Islet of Langerhans (tissue), 1 donor: Measurements from ENCODE around the gene IGSF9.
A peak's percentile ranks its signal among the peaks of the same experiment; 100 is the strongest.

Experiments used
- FAIRE-seq: peaks from one replicate; lab custom pipeline; 2011; peaks lifted over from hg19 to GRCh38; lab: Jason Lieb, UNC

IGSF9 gene

GRCh38 chr1:159896546-159896930 lies 48.9 kb downstream of the IGSF9 start:
- FAIRE-seq, result no peak

- no peak for FAIRE-seq
Measured at GRCh38 chr1:159895836-159896545, 49.4 kb downstream of the IGSF9 start.

DNA sequence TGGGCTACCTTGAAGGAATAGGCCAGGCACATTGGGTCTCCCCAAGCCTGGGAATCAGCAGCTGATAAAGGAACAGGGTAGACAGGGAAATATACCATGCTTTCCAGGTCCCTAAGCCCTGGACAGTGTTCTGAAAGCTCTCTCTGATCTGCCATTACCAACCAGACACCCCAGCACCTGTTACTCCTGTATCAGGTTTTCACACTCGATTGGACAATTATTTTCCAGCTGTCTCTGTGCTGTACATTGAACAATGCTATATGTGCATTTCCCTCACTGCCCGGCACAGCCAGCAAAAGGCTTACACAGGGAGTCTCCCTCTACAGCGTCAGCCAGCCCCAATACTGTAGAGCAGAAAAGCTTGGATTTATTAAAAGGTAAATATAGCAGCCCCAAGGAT lies 50.1 kb downstream of the IGSF9 start:
- FAIRE-seq, result no peak

DNA sequence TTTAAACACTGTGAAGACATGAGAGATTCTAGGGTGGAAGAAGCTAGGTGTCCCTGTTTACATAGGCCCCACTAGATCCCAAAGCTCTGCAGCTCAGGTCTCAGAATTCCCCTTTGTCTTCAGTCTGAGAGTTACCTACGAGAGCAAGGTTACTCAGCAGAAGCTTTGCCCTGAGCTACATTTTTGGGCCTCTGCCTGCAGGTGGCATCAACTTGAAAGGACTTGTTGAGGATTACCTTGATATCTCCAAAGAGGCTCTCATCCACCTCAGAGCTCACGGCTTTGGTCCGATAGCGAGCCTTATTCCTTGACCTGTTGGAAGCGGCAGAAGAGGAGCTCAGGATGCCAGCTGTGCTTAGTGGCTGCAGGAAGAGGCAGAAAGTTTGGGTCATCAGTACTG lies 52.5 kb downstream of the IGSF9 start:
- FAIRE-seq, result no peak

- FAIRE-seq, result peak; percentile 36
Measured at GRCh38 chr1:159891275-159892157, 53.9 kb downstream of the IGSF9 start.

GRCh38 chr1:159890390-159890789 lies 55.0 kb downstream of the IGSF9 start:
- no peak for FAIRE-seq

- no peak for FAIRE-seq
Measured at GRCh38 chr1:159889821-159890252, 55.6 kb downstream of the IGSF9 start.

DNA sequence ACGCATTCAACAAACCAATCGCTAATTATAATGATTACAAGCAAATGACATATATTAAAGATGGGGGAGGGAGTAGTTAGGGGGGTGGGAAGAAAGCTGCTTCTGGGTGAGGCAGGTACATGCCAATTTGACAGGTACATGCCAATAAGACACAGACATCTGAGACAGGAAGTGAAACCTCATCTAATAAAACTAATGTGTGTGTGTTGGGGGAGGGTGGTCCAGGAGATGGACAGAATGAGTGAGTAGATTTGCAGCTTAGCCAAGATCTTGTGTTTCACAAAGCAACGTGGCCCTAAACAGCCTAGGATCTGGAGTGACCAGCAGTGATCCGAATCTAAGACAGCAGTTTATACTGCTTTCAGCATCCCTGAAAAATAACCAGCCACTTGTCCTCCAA lies 56.2 kb downstream of the IGSF9 start:
- no peak for FAIRE-seq

DNA sequence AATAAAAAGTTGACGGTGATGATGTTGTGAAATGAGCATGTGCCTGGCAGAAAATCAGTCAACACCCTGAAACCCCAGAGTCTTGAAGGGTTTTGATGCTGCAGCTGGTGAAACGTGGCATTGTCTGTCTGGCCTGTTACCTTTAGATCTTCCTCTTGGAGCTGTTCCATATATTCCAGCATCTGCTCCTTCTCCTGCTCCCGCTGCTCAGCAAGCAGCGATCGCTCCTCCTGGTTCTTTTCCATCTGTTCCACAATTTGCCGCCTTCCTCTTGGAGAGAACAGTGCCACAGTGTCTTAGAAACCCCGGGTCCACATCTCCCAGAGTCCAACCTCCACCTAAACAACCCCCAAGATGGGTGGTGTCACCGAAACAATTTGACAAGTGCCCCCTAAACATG lies 61.1 kb downstream of the IGSF9 start:
- FAIRE-seq, result no peak

GRCh38 chr1:159883134-159883533 lies 62.3 kb downstream of the IGSF9 start:
- no peak for FAIRE-seq

DNA sequence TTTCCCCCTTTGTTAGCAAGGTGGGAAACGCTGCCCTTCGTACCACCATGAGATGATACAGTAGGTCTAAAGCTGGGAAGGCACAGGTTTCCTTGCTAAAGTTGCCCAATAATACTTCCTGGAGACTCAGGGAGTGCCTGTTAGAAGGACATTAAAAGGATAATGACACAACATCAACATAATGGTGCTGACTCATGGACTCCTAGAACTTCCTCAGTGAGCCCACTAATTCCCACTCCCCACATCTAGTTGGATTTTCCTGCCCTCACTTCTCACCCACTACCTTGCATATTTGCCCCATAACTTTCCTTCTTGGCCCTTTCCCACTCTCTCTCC lies 62.9 kb downstream of the IGSF9 start:
- FAIRE-seq, result no peak

- FAIRE-seq, result peak; percentile 91
Measured at GRCh38 chr1:159881622-159882526, 63.5 kb downstream of the IGSF9 start.

DNA sequence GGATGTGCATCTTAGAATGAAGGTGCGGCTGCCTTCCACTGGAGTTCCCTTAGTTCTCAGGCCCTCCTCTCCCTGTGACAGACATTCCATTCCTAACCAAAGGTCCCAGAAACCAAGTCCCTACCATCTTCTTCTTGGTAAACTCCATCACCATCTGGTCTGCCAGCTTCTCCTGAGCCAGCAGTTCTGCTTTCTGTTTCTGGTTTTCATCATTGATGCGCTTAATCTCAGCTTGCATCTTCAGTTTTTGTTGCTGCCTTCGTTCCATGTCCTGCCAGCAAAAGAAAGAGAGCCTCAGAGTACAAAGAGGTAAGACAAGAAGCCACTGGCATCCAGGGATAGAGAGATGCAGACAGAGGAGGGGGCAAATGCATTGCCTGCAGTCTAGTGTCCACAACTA lies 65.0 kb downstream of the IGSF9 start:
- no peak for FAIRE-seq

- no peak for FAIRE-seq
Measured at GRCh38 chr1:159879977-159880376, 65.4 kb downstream of the IGSF9 start.

DNA sequence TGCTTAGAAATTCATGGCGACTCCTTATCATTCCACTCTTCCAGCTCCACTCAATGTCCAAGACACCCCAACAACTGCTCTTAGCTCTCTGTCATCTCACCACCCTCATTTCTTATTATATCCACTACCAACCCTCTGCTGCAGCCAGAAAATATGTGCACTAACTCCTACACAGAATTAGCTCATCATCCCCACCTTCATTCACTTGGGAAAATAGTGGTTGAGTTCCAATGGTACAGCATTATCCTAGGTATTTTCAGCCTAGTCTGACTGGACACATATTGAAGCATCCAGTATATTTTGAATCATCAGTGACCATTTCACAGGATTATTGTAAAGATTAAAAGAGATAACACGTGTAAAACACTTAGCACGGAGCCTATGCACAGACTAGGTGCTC lies 66.3 kb downstream of the IGSF9 start:
- FAIRE-seq, result no peak

DNA sequence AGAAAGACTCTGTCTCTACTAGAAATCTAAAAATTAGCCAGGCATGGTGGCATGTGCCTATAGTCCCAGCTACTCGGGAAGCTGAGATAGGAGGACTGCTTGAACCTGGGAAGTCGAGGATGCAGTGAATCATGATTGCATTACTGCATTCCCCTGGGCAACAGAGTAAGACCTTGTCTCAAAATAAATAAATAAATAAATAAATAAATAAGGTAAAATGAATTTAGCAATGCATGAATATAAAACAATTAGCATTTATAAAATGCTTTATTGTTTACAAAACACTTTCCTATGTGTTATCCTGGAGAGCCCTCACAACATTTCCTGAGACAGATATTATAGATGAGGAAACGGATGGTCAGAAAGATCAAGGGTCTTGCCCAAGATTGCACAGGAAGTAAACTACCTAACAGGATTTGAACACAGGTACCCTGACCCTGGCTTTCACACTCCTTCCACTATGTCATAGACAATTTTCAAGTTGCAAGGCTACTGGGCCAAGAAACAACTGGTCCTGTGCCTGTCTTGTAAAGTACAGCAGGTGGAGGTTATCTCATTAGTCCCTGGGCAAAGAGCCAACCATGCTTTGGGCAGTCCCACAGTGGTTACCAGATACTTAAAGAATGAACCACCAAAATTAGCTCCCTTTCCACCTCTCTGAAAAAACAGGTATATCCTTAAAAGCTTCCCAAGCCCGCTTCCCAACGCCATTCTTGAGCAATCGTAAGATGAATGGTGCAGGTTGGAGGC lies 67.5 kb downstream of the IGSF9 start:
- FAIRE-seq, result no peak
